Bronchial epithelial cell (primary cell): Measurements from ENCODE around the gene PDE11A. TPM values are rescaled to one million over a fixed set of nuclear protein-coding genes. Genes with fewer than 3 reads are reported as not detected.

Experiments used
- DNase-seq: peaks from one replicate; pipeline ENCODE4 v3.0.0-alpha.2; 2010; ENCODE audit warnings: low read depth
- FAIRE-seq: peaks from 2 replicates; lab custom pipeline; 2011; peaks lifted over from hg19 to GRCh38; lab: Jason Lieb, UNC
- H3K27me3 ChIP-seq: 2 replicates; pipeline ENCODE4 v1.5.1; 2011; ENCODE audit warnings: low read length; ENCODE audit not compliant: control insufficient read depth, insufficient read depth
- H3K36me3 ChIP-seq: 2 replicates; pipeline ENCODE4 v1.5.1; 2011; ENCODE audit warnings: low read length; ENCODE audit not compliant: control insufficient read depth, insufficient read depth
- H3K4me3 ChIP-seq: 2 replicates; pipeline ENCODE4 v1.5.1; 2011; ENCODE audit warnings: mild to moderate bottlenecking, low read depth, low read length, control low read depth
- total RNA-seq: library from RNA; depleted of rRNA; stranded (reverse); fragments of >200 nt; gene quantifications from 2 replicates; pipeline ENCODE4 v1.2.1, GENCODE V29; 2014
- TF ChIP-seq, protein P1 (sequence below): IDR thresholded peaks from 2 replicates; pipeline ENCODE4 v1.5.1; 2011; ENCODE audit warnings: mild to moderate bottlenecking, moderate library complexity, low read length, control low read depth, inconsistent platforms; ENCODE audit not compliant: insufficient read depth, severe bottlenecking

Gene PDE11A
- total RNA-seq, 1 donor from 2014 or later = not detected

DNA sequence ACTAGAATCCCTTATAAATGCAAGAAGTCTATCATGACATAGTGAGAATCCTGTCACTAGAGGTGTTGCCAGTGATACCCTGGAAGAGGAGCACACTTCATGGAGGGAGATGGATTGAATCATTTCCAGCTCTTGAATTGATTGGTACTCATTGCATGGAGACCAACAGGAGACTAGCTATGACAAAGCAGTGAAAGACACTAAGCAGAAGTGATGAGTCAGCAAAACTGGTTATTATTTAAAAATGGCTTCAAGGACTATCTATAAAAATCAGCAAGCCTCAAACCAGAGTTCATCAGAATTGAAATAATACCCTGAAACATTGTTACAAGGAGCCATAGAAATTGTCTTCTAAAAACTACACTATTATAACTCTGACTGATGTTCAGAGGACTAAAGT lies 200.3 kb downstream of the PDE11A start:
- Histone ChIP-seq H3K4me3 (no peak overlapping the region), H3K36me3 (no peaks in the 10 kb centered on the region), H3K27me3 (no peaks in the 10 kb centered on the region)
- TF ChIP-seq, protein P1, sequence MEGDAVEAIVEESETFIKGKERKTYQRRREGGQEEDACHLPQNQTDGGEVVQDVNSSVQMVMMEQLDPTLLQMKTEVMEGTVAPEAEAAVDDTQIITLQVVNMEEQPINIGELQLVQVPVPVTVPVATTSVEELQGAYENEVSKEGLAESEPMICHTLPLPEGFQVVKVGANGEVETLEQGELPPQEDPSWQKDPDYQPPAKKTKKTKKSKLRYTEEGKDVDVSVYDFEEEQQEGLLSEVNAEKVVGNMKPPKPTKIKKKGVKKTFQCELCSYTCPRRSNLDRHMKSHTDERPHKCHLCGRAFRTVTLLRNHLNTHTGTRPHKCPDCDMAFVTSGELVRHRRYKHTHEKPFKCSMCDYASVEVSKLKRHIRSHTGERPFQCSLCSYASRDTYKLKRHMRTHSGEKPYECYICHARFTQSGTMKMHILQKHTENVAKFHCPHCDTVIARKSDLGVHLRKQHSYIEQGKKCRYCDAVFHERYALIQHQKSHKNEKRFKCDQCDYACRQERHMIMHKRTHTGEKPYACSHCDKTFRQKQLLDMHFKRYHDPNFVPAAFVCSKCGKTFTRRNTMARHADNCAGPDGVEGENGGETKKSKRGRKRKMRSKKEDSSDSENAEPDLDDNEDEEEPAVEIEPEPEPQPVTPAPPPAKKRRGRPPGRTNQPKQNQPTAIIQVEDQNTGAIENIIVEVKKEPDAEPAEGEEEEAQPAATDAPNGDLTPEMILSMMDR = no peak
- DNase-seq (no peak), FAIRE-seq (no peak)

DNA sequence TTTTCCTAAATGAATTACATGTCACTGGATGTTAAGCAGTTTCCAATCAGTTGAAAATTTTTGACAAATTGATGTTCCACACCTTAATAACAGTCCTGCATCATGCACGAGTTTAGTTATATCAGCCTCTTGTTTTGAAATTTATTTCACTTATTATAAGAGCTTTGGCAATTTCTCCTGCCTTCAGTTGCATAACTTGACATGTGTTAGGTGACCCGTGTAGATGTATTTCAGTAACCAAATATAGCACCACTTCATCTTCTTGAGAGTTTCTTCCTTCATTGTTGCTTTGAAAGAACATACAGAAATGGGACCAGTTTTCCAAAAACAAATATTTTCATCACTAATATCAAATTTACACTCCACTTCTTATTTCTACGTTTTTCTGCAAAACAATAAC lies 202.7 kb downstream of the PDE11A start:
- Histone ChIP-seq H3K27me3 (no peaks in the 10 kb centered on the region), H3K36me3 (no peaks in the 10 kb centered on the region), H3K4me3 (no peak overlapping the region)
- FAIRE-seq (no peak), DNase-seq (no peak)
- TF ChIP-seq, protein P1 = no peak

DNA sequence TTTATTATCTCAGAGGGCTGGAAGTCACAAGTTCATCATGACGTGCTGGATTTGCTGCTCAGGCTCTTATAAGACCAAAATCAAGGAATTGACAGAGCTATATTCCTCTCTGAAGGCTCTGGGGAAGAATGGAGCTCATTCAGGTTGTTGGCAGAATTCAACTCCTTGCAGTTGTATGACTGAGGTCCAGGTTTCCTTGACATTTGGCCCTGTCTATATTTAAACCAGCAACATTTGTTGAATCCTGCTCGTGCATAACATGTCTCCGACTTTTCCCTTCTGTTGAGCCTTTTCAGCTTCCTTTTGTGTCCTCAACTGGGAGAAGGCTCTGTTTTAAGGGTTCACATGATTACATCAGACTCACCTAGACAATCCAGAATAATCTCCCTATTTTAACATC lies 203.4 kb downstream of the PDE11A start:
- no peak overlapping the region for H3K4me3 ChIP-seq
- no peaks in the 10 kb centered on the region for H3K36me3 ChIP-seq
- no peak for DNase-seq
- no peak for FAIRE-seq
- no peaks in the 10 kb centered on the region for H3K27me3 ChIP-seq
- TF ChIP-seq, protein P1 = no peak

DNA sequence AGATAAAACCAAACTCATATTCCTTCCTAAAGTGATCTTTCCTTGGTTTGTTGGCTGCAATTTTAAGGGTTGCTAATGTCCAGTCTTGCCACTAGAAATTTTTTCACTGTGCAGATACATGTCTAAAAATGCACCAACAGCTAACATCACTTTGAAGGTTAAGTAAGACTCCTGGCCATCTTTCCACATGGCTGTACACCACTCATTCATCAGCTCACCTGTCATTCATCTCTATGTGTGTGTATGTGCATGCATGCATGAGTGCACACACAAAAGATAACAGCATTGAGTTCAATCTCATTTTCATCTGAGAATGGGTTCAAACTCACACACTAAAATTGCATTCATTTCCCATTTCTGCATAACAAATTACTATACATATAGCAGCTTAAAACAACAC lies 203.8 kb downstream of the PDE11A start:
- TF ChIP-seq, protein P1 = no peak
- DNase-seq = no peak
- no peaks in the 10 kb centered on the region for H3K27me3 ChIP-seq
- no peaks in the 10 kb centered on the region for H3K36me3 ChIP-seq
- no peak for FAIRE-seq
- no peak overlapping the region for H3K4me3 ChIP-seq

DNA sequence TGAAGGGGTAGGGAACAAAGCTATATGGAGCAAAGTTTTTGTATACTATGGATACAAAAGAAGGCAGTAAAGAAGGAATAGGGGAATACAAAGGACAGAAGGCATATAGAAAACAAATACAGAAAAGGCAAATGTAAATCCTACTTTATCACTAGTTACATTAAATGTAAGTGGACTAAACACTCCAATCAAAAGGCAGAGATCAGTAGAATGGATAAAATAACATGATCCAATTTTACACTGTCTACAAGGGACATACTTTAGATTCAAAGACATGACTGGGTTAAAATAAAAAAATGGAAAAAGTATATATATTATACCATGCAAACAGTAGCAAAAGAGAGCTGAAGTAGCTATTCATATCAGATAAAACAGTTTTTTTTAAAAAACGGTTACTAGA lies 215.0 kb downstream of the PDE11A start:
- DNase-seq = no peak
- TF ChIP-seq, protein P1 = no peak
- H3K4me3 ChIP-seq = no peak overlapping the region
- no peak for FAIRE-seq
- H3K36me3 ChIP-seq = no peaks in the 10 kb centered on the region
- no peaks in the 10 kb centered on the region for H3K27me3 ChIP-seq

DNA sequence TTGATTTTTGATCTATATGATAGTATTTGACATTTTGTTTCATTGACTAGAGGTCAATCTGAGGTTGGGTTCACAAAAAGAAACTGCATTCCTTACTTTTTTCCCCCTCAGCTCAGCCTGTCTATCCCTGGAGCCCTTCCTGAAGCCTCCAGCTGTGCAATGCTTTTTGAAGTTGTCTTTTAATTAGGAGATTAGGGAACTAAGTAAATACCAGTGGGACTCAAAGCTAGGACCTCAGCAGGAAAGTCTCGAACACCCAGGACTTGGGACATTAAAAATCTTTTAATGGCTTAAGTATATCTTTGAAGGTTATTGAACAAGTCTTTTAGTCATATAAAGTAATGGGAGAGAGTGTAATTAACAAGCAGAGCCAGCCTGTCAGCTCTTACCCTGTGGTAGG lies 220.2 kb downstream of the PDE11A start:
- no peak for FAIRE-seq
- TF ChIP-seq, protein P1 = no peak

More for the DNA sequence above, 220.2 kb downstream of the PDE11A start:
- Histone ChIP-seq H3K4me3 (no peak overlapping the region), H3K36me3 (no peaks in the 10 kb centered on the region), H3K27me3 (no peaks in the 10 kb centered on the region)
- DNase-seq = no peak
